GM21526 (cell line): ENCODE results near the gene FAM50B.

ENCODE experiments used
- ATAC-seq: cut with Tn5 transposase; IDR thresholded peaks from one replicate; pipeline ENCODE4 v1.9.1; 2021; ENCODE audit warnings: moderate library complexity; ENCODE audit not compliant: unreplicated experiment, low FRiP score

FAM50B gene

GRCh38 chr6:3869632-3870527 lies 20.7 kb downstream of the FAM50B start:
- ATAC-seq = no peak

- ATAC-seq = no peak
These were observed 21.4 kb downstream of the FAM50B start for GRCh38 chr6:3870528-3870925.

- ATAC-seq = no peak
These were observed 22.3 kb downstream of the FAM50B start for GRCh38 chr6:3871515-3871914.

- no peak for ATAC-seq
These were observed 22.8 kb downstream of the FAM50B start for GRCh38 chr6:3871939-3872338.

- no peak for ATAC-seq
These were observed 23.2 kb downstream of the FAM50B start for GRCh38 chr6:3872370-3872854.

- ATAC-seq = no peak
These were observed 23.9 kb downstream of the FAM50B start for GRCh38 chr6:3873051-3873450.

- no peak for ATAC-seq
These were observed 24.9 kb downstream of the FAM50B start for GRCh38 chr6:3874069-3874468.

- no peak for ATAC-seq
These were observed 26.3 kb downstream of the FAM50B start for GRCh38 chr6:3875486-3875885.

- ATAC-seq = no peak
These were observed 26.9 kb downstream of the FAM50B start for GRCh38 chr6:3876101-3876500.

- ATAC-seq = no peak
These were observed 27.7 kb downstream of the FAM50B start for GRCh38 chr6:3876866-3877265.

GRCh38 chr6:3878048-3878666 lies 29.0 kb downstream of the FAM50B start:
- no peak for ATAC-seq

GRCh38 chr6:3879194-3879952 lies 30.2 kb downstream of the FAM50B start:
- ATAC-seq = no peak

GRCh38 chr6:3881711-3882421 lies 32.7 kb downstream of the FAM50B start:
- ATAC-seq = no peak

- no peak for ATAC-seq
These were observed 33.3 kb downstream of the FAM50B start for GRCh38 chr6:3882431-3882830.

- no peak for ATAC-seq
These were observed 33.7 kb downstream of the FAM50B start for GRCh38 chr6:3882866-3883265.

- ATAC-seq = no peak
These were observed 35.0 kb downstream of the FAM50B start for GRCh38 chr6:3884007-3884745.

- no peak for ATAC-seq
These were observed 36.3 kb downstream of the FAM50B start for GRCh38 chr6:3885262-3886036.

GRCh38 chr6:3887150-3887700 lies 38.1 kb downstream of the FAM50B start:
- no peak for ATAC-seq
